OCI-LY3 (cell line): Measurements from ENCODE around the gene GRP.

Experiments used
- EZH2phosphoT487 ChIP-seq: fragments of 200-600 bp; shearing (Covaris generic); IDR thresholded peaks from 2 replicates; pipeline ENCODE4 v1.6.1; 2018; ENCODE audit warnings: antibody characterized with exemption, mixed run types, low read depth
- TF ChIP-seq, protein P1 (sequence below): fragments of 200-600, 300-600 bp; sonication (generic); IDR thresholded peaks from 2 replicates; pipeline ENCODE4 v1.5.1; 2014; ENCODE audit warnings: antibody characterized with exemption, low read length, low read depth

- TF ChIP-seq, protein P1, sequence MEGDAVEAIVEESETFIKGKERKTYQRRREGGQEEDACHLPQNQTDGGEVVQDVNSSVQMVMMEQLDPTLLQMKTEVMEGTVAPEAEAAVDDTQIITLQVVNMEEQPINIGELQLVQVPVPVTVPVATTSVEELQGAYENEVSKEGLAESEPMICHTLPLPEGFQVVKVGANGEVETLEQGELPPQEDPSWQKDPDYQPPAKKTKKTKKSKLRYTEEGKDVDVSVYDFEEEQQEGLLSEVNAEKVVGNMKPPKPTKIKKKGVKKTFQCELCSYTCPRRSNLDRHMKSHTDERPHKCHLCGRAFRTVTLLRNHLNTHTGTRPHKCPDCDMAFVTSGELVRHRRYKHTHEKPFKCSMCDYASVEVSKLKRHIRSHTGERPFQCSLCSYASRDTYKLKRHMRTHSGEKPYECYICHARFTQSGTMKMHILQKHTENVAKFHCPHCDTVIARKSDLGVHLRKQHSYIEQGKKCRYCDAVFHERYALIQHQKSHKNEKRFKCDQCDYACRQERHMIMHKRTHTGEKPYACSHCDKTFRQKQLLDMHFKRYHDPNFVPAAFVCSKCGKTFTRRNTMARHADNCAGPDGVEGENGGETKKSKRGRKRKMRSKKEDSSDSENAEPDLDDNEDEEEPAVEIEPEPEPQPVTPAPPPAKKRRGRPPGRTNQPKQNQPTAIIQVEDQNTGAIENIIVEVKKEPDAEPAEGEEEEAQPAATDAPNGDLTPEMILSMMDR: no peak
- no peak for TF ChIP-seq EZH2phosphoT487
Observed at GRCh38 chr18:59273759-59274532, 54.0 kb downstream of the GRP start.
